ENCODE measurements around the gene PPM1D. TPM values are rescaled to one million over a fixed set of nuclear protein-coding genes. Genes with fewer than 3 reads are reported as not detected.
"Not testable (repeated sequence)": the region's sequence is repeated elsewhere in the genome, so short reads cannot be mapped to it uniquely, and the experiment has no call there.

Gene PPM1D
- total RNA-seq (2021), result 19.0 and 19.9 TPM in 2 replicates
- long read RNA-seq, full-length matches to known transcripts, result 125 of 154 reads
- long read RNA-seq, partial matches to known transcripts, result 2 of 154 reads
- long read RNA-seq, other reads (novel, unspliced or antisense), result 27 of 154 reads

DNA sequence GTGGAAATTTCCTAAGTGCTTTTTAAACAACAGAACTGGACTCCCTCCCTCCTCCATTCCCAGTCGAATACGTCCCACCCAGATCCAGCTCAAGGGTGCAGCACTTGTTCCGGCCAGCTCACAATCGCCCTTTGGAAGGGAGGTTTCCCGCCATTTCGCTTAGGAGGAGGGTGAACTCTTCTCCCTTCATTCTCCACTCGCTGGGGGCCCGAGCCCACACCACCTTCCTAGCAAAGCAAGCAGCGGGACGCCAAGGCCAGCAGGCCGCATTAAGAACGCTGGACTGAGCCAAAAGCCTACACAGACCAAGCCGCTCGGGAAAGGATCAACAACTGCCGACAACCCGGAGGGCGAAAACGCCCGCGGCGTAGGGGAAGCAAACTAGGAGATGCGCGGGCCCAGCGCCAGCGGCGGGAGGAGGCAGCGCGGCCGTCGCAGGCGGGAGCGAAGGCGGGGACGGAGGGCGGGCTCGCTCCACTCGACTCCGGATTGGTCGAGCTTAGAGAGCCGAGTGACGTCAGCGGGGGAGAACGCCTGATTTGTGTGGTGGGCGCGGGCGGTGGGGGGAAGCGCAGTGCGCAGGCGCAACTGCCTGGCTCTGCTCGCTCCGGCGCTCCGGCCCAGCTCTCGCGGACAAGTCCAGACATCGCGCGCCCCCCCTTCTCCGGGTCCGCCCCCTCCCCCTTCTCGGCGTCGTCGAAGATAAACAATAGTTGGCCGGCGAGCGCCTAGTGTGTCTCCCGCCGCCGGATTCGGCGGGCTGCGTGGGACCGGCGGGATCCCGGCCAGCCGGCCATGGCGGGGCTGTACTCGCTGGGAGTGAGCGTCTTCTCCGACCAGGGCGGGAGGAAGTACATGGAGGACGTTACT is at the start of gene PPM1D:
Gene PPM1D (plus strand): TSS at position 574 of the 870 bp plus-strand sequence. CDS start 222 bp downstream, at position 796.
- H3K56ac ChIP-seq (ENCODE audit: insufficient read length, low read depth, low read length), result peak within 1 kb of the TSS; percentile 92
- H2BK12ac ChIP-seq (ENCODE audit: insufficient read length, low read depth, low read length), result peak within 1 kb of the TSS; percentile 27
- peak within 1 kb of the TSS; percentile 13 for H2BK5ac ChIP-seq (ENCODE audit: insufficient read length, low read length)
- no peak within 1 kb of the TSS for H2BK20ac ChIP-seq (ENCODE audit: low read depth, low read length, poor library complexity, severe bottlenecking)
- H2BK120ac ChIP-seq (ENCODE audit: low read depth, low read length, poor library complexity, severe bottlenecking), result peak within 1 kb of the TSS; percentile 74
- H4K8ac ChIP-seq (replicated peaks; ENCODE audit: insufficient read length, low read depth, low read length), result peak within 1 kb of the TSS; percentile 28
- H2BK15ac ChIP-seq (ENCODE audit: low read depth, low read length), result no peak within 1 kb of the TSS
- no CpG with 5 or more reads among the region's 83 CpGs for WGBS (ENCODE audit: extremely low coverage, insufficient read length, low lambda C conversion rate)
- H3K9me3 Mint-ChIP-seq, result no peaks in the 10 kb centered on the region; a peak in 1 of 5 replicates
- no peaks in the 10 kb centered on the region for H4K20me1 ChIP-seq (ENCODE audit: control insufficient read depth, insufficient read depth, insufficient read length)
- peak within 1 kb of the TSS; percentile 10 for H2AK5ac ChIP-seq (ENCODE audit: insufficient read length, low read length)
- peaks cover 9% of the 10 kb centered on the region for H3K23me2 ChIP-seq (ENCODE audit: insufficient read length, low read depth, low read length, poor library complexity, severe bottlenecking)
- H3K27ac Mint-ChIP-seq, result peak within 1 kb of the TSS; percentile 99 to 100 (median 100)
- peak within 1 kb of the TSS; percentile 11; the same call in 1 of the 2 replicates for H3K4ac ChIP-seq (ENCODE audit: low read depth, low read length)
- peak within 1 kb of the TSS; percentile 25 for H4K5ac ChIP-seq (ENCODE audit: insufficient read length, low read depth, low read length)
- TF ChIP-seq, protein P1, sequence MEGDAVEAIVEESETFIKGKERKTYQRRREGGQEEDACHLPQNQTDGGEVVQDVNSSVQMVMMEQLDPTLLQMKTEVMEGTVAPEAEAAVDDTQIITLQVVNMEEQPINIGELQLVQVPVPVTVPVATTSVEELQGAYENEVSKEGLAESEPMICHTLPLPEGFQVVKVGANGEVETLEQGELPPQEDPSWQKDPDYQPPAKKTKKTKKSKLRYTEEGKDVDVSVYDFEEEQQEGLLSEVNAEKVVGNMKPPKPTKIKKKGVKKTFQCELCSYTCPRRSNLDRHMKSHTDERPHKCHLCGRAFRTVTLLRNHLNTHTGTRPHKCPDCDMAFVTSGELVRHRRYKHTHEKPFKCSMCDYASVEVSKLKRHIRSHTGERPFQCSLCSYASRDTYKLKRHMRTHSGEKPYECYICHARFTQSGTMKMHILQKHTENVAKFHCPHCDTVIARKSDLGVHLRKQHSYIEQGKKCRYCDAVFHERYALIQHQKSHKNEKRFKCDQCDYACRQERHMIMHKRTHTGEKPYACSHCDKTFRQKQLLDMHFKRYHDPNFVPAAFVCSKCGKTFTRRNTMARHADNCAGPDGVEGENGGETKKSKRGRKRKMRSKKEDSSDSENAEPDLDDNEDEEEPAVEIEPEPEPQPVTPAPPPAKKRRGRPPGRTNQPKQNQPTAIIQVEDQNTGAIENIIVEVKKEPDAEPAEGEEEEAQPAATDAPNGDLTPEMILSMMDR (conservative IDR thresholded peaks at IDR 0.05), result no peak
- peaks cover 19% of the 10 kb centered on the region in 2 experiments for H3K4me1 Mint-ChIP-seq
- peak within 1 kb of the TSS; percentile 68 for H3K27ac ChIP-seq (ENCODE audit: insufficient read length, low read depth, low read length)
- peak within 1 kb of the TSS; percentile 67 for H4K91ac ChIP-seq (ENCODE audit: insufficient read length, low read depth, low read length)
- H3K4me3 Mint-ChIP-seq, result peak within 1 kb of the TSS; percentile 93 to 96
- DNase-seq, result peak; percentile 100
- H3K79me1 ChIP-seq (ENCODE audit: insufficient read depth, low read depth, low read length, poor library complexity, severe bottlenecking), result no peaks in the 10 kb centered on the region
- peak within 1 kb of the TSS; percentile 96 for H3K18ac ChIP-seq (ENCODE audit: insufficient read length, low read depth, low read length)
- no peaks in the 10 kb centered on the region for H3K4me1 ChIP-seq (ENCODE audit: insufficient read depth, low read length)
- H2AFZ ChIP-seq (ENCODE audit: low read length), result no peak within 1 kb of the TSS
- H3K27me3 Mint-ChIP-seq (ENCODE audit: low read depth), result no peaks in the 10 kb centered on the region
- H3K9me3 ChIP-seq (ENCODE audit: control insufficient read depth, low read depth, low read length), result no peaks in the 10 kb centered on the region
- peak within 1 kb of the TSS; percentile 94 for H3K14ac ChIP-seq (ENCODE audit: insufficient read depth, low read length)
- no peaks in the 10 kb centered on the region for H3K27me3 ChIP-seq (ENCODE audit: insufficient read depth, low read length)
- H3K79me2 ChIP-seq (ENCODE audit: insufficient read depth, low read length), result peaks cover 18% of the 10 kb centered on the region; the same call in 1 of the 2 replicates
- no peaks in the 10 kb centered on the region for H3K36me3 Mint-ChIP-seq (ENCODE audit: insufficient read depth in 1 of 3, low read depth in 3 of 3)
- peak within 1 kb of the TSS; percentile 100 for H3K4me2 ChIP-seq (ENCODE audit: insufficient read depth, insufficient read length, low read length)
- H3K23ac ChIP-seq (ENCODE audit: insufficient read length, low read depth, low read length), result peak within 1 kb of the TSS; percentile 3
- peak within 1 kb of the TSS; percentile 89 for H3T11ph ChIP-seq (ENCODE audit: low read length)
- H3K9ac ChIP-seq (ENCODE audit: extremely low read depth, insufficient read length, low read length), result peak within 1 kb of the TSS; percentile 93

DNA sequence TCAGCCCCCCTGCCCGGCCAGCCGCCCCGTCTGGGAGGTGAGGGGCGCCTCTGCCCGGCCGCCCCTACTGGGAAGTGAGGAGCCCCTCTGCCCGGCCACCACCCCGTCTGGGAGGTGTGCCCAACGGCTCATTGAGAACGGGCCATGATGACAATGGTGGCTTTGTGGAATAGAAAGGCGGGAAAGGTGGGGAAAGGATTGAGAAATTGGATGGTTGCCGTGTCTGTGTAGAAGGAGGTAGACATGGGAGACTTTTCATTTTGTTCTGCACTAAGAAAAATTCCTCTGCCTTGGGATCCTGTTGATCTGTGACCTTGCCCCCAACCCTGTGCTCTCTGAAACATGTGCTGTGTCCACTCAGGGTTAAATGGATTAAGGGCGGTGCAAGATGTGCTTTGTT is 47.7 kb upstream of the PPM1D start:
- H3K9me3 ChIP-seq (ENCODE audit: control insufficient read depth, low read depth, low read length); H2BK20ac ChIP-seq (ENCODE audit: low read depth, low read length, poor library complexity, severe bottlenecking); H3K27me3 Mint-ChIP-seq (ENCODE audit: low read depth); H3K14ac ChIP-seq (ENCODE audit: insufficient read depth, low read length); H3K56ac ChIP-seq (ENCODE audit: insufficient read length, low read depth, low read length); H4K20me1 ChIP-seq (ENCODE audit: control insufficient read depth, insufficient read depth, insufficient read length); H2BK5ac ChIP-seq (ENCODE audit: insufficient read length, low read length); H3K79me1 ChIP-seq (ENCODE audit: insufficient read depth, low read depth, low read length, poor library complexity, severe bottlenecking); H3K4me1 Mint-ChIP-seq; H3K4me2 ChIP-seq (ENCODE audit: insufficient read depth, insufficient read length, low read length); H2AFZ ChIP-seq (ENCODE audit: low read length); H3K27me3 ChIP-seq (ENCODE audit: insufficient read depth, low read length); H3K18ac ChIP-seq (ENCODE audit: insufficient read length, low read depth, low read length); H3K27ac Mint-ChIP-seq; H3K9ac ChIP-seq (ENCODE audit: extremely low read depth, insufficient read length, low read length); H3K79me2 ChIP-seq (ENCODE audit: insufficient read depth, low read length); H3K4me3 Mint-ChIP-seq; DNase-seq; H2BK120ac ChIP-seq (ENCODE audit: low read depth, low read length, poor library complexity, severe bottlenecking); H2BK12ac ChIP-seq (ENCODE audit: insufficient read length, low read depth, low read length); H2AK5ac ChIP-seq (ENCODE audit: insufficient read length, low read length); H4K8ac ChIP-seq (replicated peaks; ENCODE audit: insufficient read length, low read depth, low read length); H3K27ac ChIP-seq (ENCODE audit: insufficient read length, low read depth, low read length); H4K5ac ChIP-seq (ENCODE audit: insufficient read length, low read depth, low read length); H3K23ac ChIP-seq (ENCODE audit: insufficient read length, low read depth, low read length); H2BK15ac ChIP-seq (ENCODE audit: low read depth, low read length); H3T11ph ChIP-seq (ENCODE audit: low read length); H3K4ac ChIP-seq (ENCODE audit: low read depth, low read length); H3K23me2 ChIP-seq (ENCODE audit: insufficient read length, low read depth, low read length, poor library complexity, severe bottlenecking); H4K91ac ChIP-seq (ENCODE audit: insufficient read length, low read depth, low read length); H3K4me1 ChIP-seq (ENCODE audit: insufficient read depth, low read length): not testable (repeated sequence)
- WGBS (ENCODE audit: extremely low coverage, insufficient read length, low lambda C conversion rate), result no CpG with 5 or more reads among the region's 13 CpGs
- peaks cover 8 to 21% (median 10%) of the 10 kb centered on the region in 3 experiments for H3K36me3 Mint-ChIP-seq (ENCODE audit: insufficient read depth in 1 of 3, low read depth in 3 of 3)
- peaks cover 33 to 35% of the 10 kb centered on the region in 2 experiments for H3K9me3 Mint-ChIP-seq
